ENCODE measurements around the gene RAP2A.

DNA sequence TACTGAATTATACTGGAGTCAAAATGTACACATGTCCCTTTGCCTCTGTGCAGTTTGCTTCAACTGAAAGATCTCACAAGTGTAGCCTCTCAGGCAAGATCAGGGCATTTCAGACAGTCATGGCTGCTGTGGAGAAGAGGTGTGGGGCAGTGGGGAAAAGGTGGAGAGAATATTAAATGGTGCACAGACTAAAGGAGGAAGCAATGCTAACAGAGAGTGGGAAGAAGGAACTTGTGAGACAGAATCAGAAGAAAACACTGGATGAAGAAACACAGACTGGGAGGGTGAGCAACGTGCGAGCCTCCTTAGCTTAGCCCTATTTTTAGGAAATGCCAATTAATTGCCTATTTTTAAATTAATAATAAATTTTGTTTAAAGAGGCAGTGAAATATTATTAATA, 49.6 kb upstream of the RAP2A start:
- TF ChIP-seq, protein P1, sequence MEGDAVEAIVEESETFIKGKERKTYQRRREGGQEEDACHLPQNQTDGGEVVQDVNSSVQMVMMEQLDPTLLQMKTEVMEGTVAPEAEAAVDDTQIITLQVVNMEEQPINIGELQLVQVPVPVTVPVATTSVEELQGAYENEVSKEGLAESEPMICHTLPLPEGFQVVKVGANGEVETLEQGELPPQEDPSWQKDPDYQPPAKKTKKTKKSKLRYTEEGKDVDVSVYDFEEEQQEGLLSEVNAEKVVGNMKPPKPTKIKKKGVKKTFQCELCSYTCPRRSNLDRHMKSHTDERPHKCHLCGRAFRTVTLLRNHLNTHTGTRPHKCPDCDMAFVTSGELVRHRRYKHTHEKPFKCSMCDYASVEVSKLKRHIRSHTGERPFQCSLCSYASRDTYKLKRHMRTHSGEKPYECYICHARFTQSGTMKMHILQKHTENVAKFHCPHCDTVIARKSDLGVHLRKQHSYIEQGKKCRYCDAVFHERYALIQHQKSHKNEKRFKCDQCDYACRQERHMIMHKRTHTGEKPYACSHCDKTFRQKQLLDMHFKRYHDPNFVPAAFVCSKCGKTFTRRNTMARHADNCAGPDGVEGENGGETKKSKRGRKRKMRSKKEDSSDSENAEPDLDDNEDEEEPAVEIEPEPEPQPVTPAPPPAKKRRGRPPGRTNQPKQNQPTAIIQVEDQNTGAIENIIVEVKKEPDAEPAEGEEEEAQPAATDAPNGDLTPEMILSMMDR (IDR thresholded peaks at IDR 0.05) = no peak
- TF ChIP-seq EP300 (IDR thresholded peaks at IDR 0.05) (no peak), POLR2A (IDR thresholded peaks at IDR 0.05) (no peak)

Data from gastroesophageal sphincter (tissue), 3 donors.